Prostate gland (tissue), 2 donors: ENCODE results near the gene OSBP2. TPM values are rescaled to one million over a fixed set of nuclear protein-coding genes. Genes with fewer than 3 reads are reported as not detected.

ENCODE experiments used
- DNase-seq: peaks from one replicate; pipeline ENCODE4 v3.0.0-alpha.2; 2019; ENCODE audit warnings: low spot score
- H3K27ac ChIP-seq, 2 donors: fragments of 200-600 bp; sonication (generic); 2 replicates each; pipeline ENCODE4 v1.5.1; 2017 to 2019
- H3K27me3 ChIP-seq: fragments of 200-600 bp; sonication (generic); replicated peaks from 2 replicates; pipeline ENCODE4 v1.5.1; 2019; ENCODE audit not compliant: insufficient read depth
- H3K36me3 ChIP-seq, 2 donors: fragments of 200-600 bp; sonication (generic); 1 replicate in 1 of 2; 2 replicates in 1 of 2; pipeline versions ENCODE4 v1.5.1 to v1.8.1; 2017 to 2019
- H3K4me1 ChIP-seq: fragments of 200-600 bp; sonication (generic); replicated peaks from 2 replicates; pipeline ENCODE4 v1.5.1; 2019
- H3K4me3 ChIP-seq, 2 donors: fragments of 200-600 bp; sonication (generic); 2 replicates each; pipeline ENCODE4 v1.5.1; 2017 to 2019
- H3K9me3 ChIP-seq: fragments of 200-600 bp; sonication (generic); 2 replicates; pipeline ENCODE4 v1.5.1; 2017
- POLR2A ChIP-seq: fragments of 450-650 bp; IDR thresholded peaks from one replicate; pipeline ENCODE4 v1.6.1; 2016; ENCODE audit warnings: antibody characterized with exemption, mild to moderate bottlenecking
- POLR2AphosphoS5 ChIP-seq: sonication (generic); formaldehyde crosslinking; IDR thresholded peaks from one replicate; pipeline ENCODE4 v1.6.1; 2017; ENCODE audit warnings: antibody characterized with exemption
- WGBS: methylation state at CpG from one replicate; pipeline ENCODE4 v1.1.5; 2018; 5-methylcytosine and 5-hydroxymethylcytosine counted together
- intact Hi-C: fragments of 100-400 bp; cut with DNase I; formaldehyde crosslinking; loops from one replicate; pipeline ENCODE4 v1.14.2; 2022
- total RNA-seq, 2 donors: library from RNA; depleted of rRNA; stranded (reverse); fragments of >200 nt; gene quantifications; one replicate each; pipeline ENCODE4 v1.1.0, GENCODE V29; 2016
- TF ChIP-seq, protein P1 (sequence below), 4 experiments: fragments of 200-600 bp in 2 of 4; fragments of 450-650 bp in 2 of 4; sonication (generic) in 2 of 4; IDR thresholded peaks; 1 replicate in 3 of 4; 2 replicates in 1 of 4; pipeline ENCODE4 v1.5.1; 2016 to 2019; ENCODE audit warnings: antibody characterized with exemption in 4 of 4, mild to moderate bottlenecking in 2 of 4, moderate library complexity in 2 of 4

OSBP2 gene
- total RNA-seq, 2 donors from 2014 or later = 4.5 to 16.2 TPM

DNA sequence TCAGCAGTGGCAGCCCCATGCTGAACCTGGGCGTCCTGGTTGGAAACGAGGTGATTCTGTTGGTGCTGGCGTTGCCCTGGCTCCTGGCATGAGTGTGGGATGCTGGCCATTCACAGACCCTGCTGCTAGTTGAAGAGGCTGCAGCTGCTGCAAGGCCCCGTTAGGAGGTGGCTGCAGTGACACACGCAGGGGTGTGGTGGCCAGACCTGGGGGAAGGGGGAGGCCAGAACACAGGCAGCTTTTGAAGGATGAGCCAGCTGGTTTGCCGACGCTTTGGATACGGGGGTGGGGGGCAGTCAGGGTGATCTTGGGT lies 196.7 kb downstream of the OSBP2 start:
- Histone ChIP-seq H3K27me3 (no peaks in the 10 kb centered on the region), H3K4me1 (no peaks in the 10 kb centered on the region), H3K9me3 (no peaks in the 10 kb centered on the region), H3K36me3 (no peaks in the 10 kb centered on the region), H3K4me3 (no peak overlapping the region), H3K27ac (no peak overlapping the region)
- intact Hi-C loops = no loop called here
- 89% methylated on average over 8 of the region's 8 CpGs for WGBS
- TF ChIP-seq POLR2AphosphoS5 = no peak
- TF ChIP-seq, protein P1, sequence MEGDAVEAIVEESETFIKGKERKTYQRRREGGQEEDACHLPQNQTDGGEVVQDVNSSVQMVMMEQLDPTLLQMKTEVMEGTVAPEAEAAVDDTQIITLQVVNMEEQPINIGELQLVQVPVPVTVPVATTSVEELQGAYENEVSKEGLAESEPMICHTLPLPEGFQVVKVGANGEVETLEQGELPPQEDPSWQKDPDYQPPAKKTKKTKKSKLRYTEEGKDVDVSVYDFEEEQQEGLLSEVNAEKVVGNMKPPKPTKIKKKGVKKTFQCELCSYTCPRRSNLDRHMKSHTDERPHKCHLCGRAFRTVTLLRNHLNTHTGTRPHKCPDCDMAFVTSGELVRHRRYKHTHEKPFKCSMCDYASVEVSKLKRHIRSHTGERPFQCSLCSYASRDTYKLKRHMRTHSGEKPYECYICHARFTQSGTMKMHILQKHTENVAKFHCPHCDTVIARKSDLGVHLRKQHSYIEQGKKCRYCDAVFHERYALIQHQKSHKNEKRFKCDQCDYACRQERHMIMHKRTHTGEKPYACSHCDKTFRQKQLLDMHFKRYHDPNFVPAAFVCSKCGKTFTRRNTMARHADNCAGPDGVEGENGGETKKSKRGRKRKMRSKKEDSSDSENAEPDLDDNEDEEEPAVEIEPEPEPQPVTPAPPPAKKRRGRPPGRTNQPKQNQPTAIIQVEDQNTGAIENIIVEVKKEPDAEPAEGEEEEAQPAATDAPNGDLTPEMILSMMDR (IDR thresholded peaks at IDR 0.05) = no peak
- TF ChIP-seq POLR2A = no peak
- DNase-seq = no peak

DNA sequence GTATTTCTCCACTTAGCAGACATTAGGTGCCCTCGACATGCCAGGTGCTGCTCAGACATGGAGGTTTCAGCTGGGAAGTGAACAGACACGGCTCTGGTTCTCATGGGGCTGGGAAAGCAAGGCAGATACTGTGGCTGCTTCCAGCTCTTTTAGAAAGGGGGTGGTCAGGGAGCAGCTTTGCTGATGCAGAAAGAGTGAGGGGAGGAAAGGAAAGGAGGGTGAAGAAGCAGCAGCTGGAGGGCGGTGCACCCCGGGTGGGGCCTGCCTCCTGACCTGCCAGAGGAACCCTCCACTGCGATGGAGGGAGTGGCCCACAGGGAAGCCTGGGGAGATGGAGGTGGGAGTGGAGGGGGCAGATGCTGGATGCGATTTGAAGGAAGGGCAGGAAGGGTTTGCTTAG lies 197.1 kb downstream of the OSBP2 start:
- no peak overlapping the region for H3K27ac ChIP-seq
- no peak overlapping the region for H3K4me3 ChIP-seq
- H3K27me3 ChIP-seq = no peaks in the 10 kb centered on the region
- H3K4me1 ChIP-seq = no peaks in the 10 kb centered on the region
- 90% methylated on average over 6 of the region's 6 CpGs for WGBS
- intact Hi-C loops = no loop called here
- H3K36me3 ChIP-seq = no peaks in the 10 kb centered on the region
- no peak for DNase-seq
- no peaks in the 10 kb centered on the region for H3K9me3 ChIP-seq
- TF ChIP-seq, protein P1 (IDR thresholded peaks at IDR 0.05) = no peak
- TF ChIP-seq POLR2A (no peak), POLR2AphosphoS5 (no peak)

DNA sequence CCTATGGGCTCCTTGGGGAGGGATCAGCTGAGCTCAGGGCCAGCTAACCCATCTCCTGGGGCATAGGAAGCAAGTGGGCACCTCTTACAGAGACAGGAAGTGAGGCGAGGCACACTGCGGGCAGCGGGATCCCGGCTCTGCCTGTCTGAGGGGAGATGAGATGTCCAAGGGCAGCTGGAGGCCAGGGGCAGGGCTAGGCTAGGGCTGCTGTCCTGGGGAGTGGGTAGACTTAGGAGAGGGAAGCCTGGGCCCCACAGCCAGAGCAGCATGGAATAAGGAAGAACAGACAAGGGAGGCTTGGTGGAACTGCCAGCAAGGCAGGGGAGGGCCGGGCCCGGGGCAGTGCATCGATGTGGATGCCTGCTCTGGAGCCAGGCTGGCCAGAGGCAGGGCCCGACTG lies 197.6 kb downstream of the OSBP2 start:
- Histone ChIP-seq H3K27ac (no peak overlapping the region), H3K9me3 (no peaks in the 10 kb centered on the region), H3K27me3 (no peaks in the 10 kb centered on the region), H3K4me1 (no peaks in the 10 kb centered on the region), H3K4me3 (no peak overlapping the region), H3K36me3 (no peaks in the 10 kb centered on the region)
- intact Hi-C loops = no loop called here
- DNase-seq = no peak
- WGBS = 94% methylated on average over 8 of the region's 8 CpGs
- TF ChIP-seq POLR2A = no peak
- no peak for TF ChIP-seq POLR2AphosphoS5
- TF ChIP-seq, protein P1 (IDR thresholded peaks at IDR 0.05) = no peak

DNA sequence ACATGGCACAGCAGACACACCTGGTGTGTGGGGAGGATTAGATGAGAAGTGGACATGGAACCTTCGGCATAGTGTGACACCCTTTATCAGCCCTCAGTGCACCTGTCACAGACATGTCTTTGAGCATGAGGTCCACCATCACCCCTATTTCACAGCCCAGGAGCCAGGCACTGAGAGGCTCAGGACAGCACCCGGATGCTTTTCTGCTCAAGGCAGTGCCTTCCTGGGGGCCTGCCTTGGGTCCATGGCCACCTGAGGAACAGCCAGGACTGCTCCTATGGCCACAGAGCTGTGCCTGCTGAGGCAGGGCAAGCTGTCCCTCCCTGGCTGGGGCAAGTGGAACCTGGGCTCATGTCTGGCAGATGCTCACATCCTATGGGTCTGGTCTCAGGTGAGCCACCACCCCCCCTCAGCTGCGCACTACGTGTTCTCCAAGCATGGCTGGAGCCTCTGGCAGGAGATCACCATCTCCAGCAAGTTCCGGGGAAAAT lies 198.1 kb downstream of the OSBP2 start:
- H3K36me3 ChIP-seq = no peaks in the 10 kb centered on the region
- H3K4me1 ChIP-seq = no peaks in the 10 kb centered on the region
- H3K27ac ChIP-seq = no peak overlapping the region
- 95% methylated on average over 5 of the region's 5 CpGs for WGBS
- H3K27me3 ChIP-seq = no peaks in the 10 kb centered on the region
- TF ChIP-seq POLR2AphosphoS5 (no peak), POLR2A (no peak)
- TF ChIP-seq, protein P1 (IDR thresholded peaks at IDR 0.05) = no peak
- H3K9me3 ChIP-seq = no peaks in the 10 kb centered on the region
- intact Hi-C loops = no loop called here
- H3K4me3 ChIP-seq = no peak overlapping the region
- no peak for DNase-seq

DNA sequence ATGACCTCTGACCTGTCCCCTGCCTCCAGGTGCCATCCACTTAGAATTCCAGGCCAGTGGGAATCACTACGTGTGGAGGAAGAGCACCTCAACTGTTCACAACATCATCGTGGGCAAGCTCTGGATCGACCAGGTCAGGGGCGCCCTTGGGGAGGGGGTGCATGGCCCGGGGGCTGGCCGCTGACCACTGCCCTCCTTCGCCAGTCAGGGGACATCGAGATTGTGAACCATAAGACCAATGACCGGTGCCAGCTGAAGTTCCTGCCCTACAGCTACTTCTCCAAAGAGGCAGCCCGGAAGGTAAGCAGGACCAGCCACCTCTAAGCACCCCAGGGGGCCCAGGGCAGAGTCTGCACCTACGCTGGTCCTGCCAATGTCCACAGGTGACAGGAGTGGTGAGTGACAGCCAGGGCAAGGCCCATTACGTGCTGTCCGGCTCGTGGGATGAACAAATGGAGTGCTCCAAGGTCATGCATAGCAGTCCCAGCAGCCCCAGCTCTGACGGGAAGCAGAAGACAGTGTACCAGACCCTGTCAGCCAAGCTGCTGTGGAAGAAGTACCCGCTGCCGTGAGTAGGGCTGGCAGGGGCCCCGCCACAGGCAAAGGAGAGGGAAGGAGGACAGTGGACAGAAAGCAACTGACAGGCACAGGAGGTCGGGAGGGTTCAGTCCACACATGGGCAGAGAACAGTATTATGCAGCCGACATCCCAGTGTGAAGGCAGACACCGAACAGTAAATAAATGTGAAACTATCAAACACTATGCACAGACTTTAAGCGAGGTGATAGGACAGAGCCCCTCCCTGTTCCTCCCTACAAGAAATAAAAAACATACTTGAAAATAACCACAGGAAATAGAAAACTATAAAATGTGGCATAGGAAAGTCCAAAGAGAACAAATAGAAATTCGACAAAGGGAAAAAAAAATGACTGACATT lies 199.0 kb downstream of the OSBP2 start:
- Histone ChIP-seq H3K27me3 (no peaks in the 10 kb centered on the region), H3K9me3 (no peaks in the 10 kb centered on the region), H3K4me1 (no peaks in the 10 kb centered on the region), H3K36me3 (no peaks in the 10 kb centered on the region), H3K4me3 (no peak overlapping the region), H3K27ac (no peak overlapping the region)
- TF ChIP-seq, protein P1 (IDR thresholded peaks at IDR 0.05) = no peak
- no peak for TF ChIP-seq POLR2AphosphoS5
- no peak for TF ChIP-seq POLR2A
- intact Hi-C loops = no loop called here
- WGBS = 83% methylated on average over 21 of the region's 23 CpGs
- DNase-seq = no peak
